Activated naive CD8-positive, alpha-beta T cell treated with anti-CD3 and anti-CD28 coated beads, Interleukin-2, amount 50 U/mL, for 24 hours (primary cell): ENCODE measurements around the gene HYI.
"Not testable (repeated sequence)": the region's sequence is repeated elsewhere in the genome, so short reads cannot be mapped to it uniquely, and the experiment has no call there.

Experiments
- ATAC-seq: fragments of 150-1000 bp; cut with Tn5 transposase; one replicate; pipeline ENCODE4 v1.10.0; 2021
- DNase-seq: peaks from one replicate; pipeline ENCODE4 v3.0.0; 2021
- H3K27ac Mint-ChIP-seq: one replicate; pipeline ENCODE4 v1.8.0; 2021; ENCODE audit warnings: mild to moderate bottlenecking, mixed read lengths
- H3K27me3 Mint-ChIP-seq: one replicate; pipeline ENCODE4 v1.8.0; 2021; ENCODE audit warnings: mixed read lengths
- H3K36me3 Mint-ChIP-seq: one replicate; pipeline ENCODE4 v1.8.0; 2021; ENCODE audit warnings: low read depth, mixed read lengths
- H3K4me1 Mint-ChIP-seq: one replicate; pipeline ENCODE4 v1.8.0; 2021; ENCODE audit warnings: mixed read lengths
- H3K4me3 Mint-ChIP-seq: one replicate; pipeline ENCODE4 v1.8.0; 2021; ENCODE audit warnings: mild to moderate bottlenecking, moderate library complexity, mixed read lengths
- H3K9me3 Mint-ChIP-seq: one replicate; pipeline ENCODE4 v1.8.0; 2021; ENCODE audit warnings: mixed read lengths

HYI gene

GRCh38 chr1:43418858-43419257, 34.9 kb downstream of the HYI start:
- H3K27ac Mint-ChIP-seq, result no peak overlapping the region
- H3K27me3 Mint-ChIP-seq, result no peaks in the 10 kb centered on the region
- H3K9me3 Mint-ChIP-seq, result no peaks in the 10 kb centered on the region
- ATAC-seq, result no peak
- H3K4me3 Mint-ChIP-seq, result no peak overlapping the region
- peaks cover 17% of the 10 kb centered on the region for H3K36me3 Mint-ChIP-seq
- no peaks in the 10 kb centered on the region for H3K4me1 Mint-ChIP-seq
- DNase-seq, result no peak

GRCh38 chr1:43415901-43416300, 37.8 kb downstream of the HYI start:
- Mint-ChIP-seq H3K4me3 (no peak overlapping the region), H3K27me3 (no peaks in the 10 kb centered on the region), H3K36me3 (peaks cover 15% of the 10 kb centered on the region), H3K9me3 (no peaks in the 10 kb centered on the region), H3K4me1 (no peaks in the 10 kb centered on the region), H3K27ac (no peak overlapping the region)
- DNase-seq, result no peak
- no peak for ATAC-seq

GRCh38 chr1:43414634-43415223, 39.0 kb downstream of the HYI start:
- peak; percentile 94 for ATAC-seq
- DNase-seq, result peak; percentile 60
- H3K36me3 Mint-ChIP-seq, result peaks cover 19% of the 10 kb centered on the region
- H3K4me1 Mint-ChIP-seq, result no peaks in the 10 kb centered on the region
- no peaks in the 10 kb centered on the region for H3K27me3 Mint-ChIP-seq
- no peaks in the 10 kb centered on the region for H3K9me3 Mint-ChIP-seq
- peak overlapping the region; percentile 4 for H3K27ac Mint-ChIP-seq
- H3K4me3 Mint-ChIP-seq, result no peak overlapping the region

GRCh38 chr1:43413426-43413825, 40.3 kb downstream of the HYI start:
- not testable (repeated sequence) for H3K27ac Mint-ChIP-seq

DNA sequence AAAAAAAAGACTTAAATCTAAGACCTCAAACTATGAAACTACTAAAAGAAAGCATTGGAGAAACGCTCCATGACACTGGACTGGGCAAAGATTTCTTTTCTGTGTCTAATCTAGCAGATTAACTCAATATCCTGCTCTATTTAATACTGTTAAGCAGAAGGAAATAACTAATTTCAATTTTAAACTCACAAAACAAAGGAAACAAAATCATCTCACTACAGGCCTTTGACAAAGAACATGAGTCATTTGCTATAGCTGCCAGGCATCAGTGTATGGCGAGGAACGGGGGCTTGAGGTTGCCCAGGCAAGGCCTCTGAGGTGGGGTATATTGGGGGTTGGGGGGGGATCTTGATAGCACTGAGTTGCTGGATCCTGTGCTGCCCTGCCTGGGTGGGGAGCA, 43.2 kb downstream of the HYI start:
- Mint-ChIP-seq H3K4me1 (no peaks in the 10 kb centered on the region), H3K36me3 (peaks cover 37% of the 10 kb centered on the region), H3K27me3 (no peaks in the 10 kb centered on the region), H3K27ac (no peak overlapping the region), H3K9me3 (no peaks in the 10 kb centered on the region), H3K4me3 (no peak overlapping the region)
- no peak for DNase-seq
- ATAC-seq, result no peak

More at GRCh38 chr1:43413426-43413825, 40.3 kb downstream of the HYI start:
- not testable (repeated sequence) for H3K9me3 Mint-ChIP-seq, ATAC-seq, H3K4me3 Mint-ChIP-seq, DNase-seq, H3K27me3 Mint-ChIP-seq, H3K4me1 Mint-ChIP-seq
- peaks cover 29% of the 10 kb centered on the region for H3K36me3 Mint-ChIP-seq

GRCh38 chr1:43405876-43406234, 47.9 kb downstream of the HYI start:
- no peaks in the 10 kb centered on the region for H3K9me3 Mint-ChIP-seq
- DNase-seq (no peak), ATAC-seq (no peak)
- H3K36me3 Mint-ChIP-seq, result peaks cover 37% of the 10 kb centered on the region
- H3K27ac Mint-ChIP-seq, result no peak overlapping the region
- H3K4me3 Mint-ChIP-seq, result no peak overlapping the region
- H3K27me3 Mint-ChIP-seq, result no peaks in the 10 kb centered on the region
- peaks cover 2% of the 10 kb centered on the region for H3K4me1 Mint-ChIP-seq

GRCh38 chr1:43405219-43405875, 48.4 kb downstream of the HYI start:
- ATAC-seq (no peak), DNase-seq (no peak)
- Mint-ChIP-seq H3K27me3 (no peaks in the 10 kb centered on the region), H3K4me1 (peaks cover 2% of the 10 kb centered on the region), H3K4me3 (no peak overlapping the region), H3K27ac (no peak overlapping the region), H3K36me3 (peaks cover 35% of the 10 kb centered on the region), H3K9me3 (no peaks in the 10 kb centered on the region)

DNA sequence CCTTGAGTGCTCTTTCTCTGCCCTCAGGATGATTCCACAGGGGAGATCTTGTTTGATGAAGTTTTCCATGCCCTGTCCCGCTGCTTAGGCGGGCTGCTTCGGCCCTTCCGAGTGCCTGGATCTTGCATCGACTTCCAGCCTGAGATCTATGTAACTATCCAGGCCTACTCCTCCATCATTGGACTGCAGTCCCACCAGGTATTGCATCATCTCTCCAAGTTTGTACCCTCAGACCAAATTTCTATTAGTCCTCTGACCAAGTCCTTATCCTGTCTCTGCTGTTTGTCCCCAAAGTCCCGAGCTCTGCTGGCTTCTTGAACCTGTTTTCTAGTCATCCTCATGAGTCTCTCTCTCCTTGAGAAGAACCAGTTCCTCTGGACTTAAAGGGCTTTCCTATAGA, 49.4 kb downstream of the HYI start:
- Mint-ChIP-seq H3K4me3 (no peak overlapping the region), H3K9me3 (no peaks in the 10 kb centered on the region), H3K36me3 (peaks cover 29% of the 10 kb centered on the region), H3K27ac (no peak overlapping the region), H3K27me3 (no peaks in the 10 kb centered on the region), H3K4me1 (peaks cover 2% of the 10 kb centered on the region)
- ATAC-seq (no peak), DNase-seq (no peak)

DNA sequence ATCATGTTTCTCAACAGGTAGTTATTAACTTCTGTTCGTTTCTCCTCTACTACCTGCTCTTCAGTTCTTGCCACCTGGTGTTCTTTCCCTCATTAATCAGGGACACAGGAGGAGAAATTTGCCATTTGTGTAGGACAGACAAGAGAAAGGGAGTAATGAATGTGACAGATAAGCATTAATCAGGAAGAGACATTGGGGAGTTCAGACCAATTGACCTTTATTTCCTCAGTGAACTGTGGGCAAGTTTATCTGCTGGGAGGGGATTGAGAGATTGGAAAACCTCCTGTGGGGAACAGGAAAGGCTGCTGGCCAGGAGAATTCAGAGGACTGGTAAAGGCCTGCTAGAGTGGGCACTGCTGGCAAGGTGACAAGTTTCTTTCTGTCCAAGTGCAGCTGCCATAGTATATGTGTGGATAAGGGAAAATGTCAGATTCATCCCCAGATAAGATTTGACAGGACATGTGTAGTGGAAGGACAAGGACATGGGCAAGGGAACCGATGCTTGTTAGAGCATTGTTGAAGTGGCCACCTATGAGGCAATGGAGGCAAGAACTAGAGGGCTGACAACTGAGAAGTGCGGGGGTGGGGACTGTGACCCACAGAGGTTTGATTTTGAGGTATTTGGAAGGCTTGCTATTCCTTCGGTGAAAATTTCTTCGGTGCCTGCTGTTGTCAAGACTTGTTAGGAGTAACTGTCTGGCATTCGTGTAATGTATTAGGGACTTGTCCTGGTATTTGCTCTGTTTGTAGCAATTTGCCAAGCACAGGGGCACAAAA, 51.5 kb downstream of the HYI start:
- no peak for DNase-seq
- Mint-ChIP-seq H3K27ac (no peak overlapping the region), H3K9me3 (no peaks in the 10 kb centered on the region), H3K4me1 (peaks cover 2% of the 10 kb centered on the region), H3K36me3 (peaks cover 23% of the 10 kb centered on the region), H3K4me3 (no peak overlapping the region), H3K27me3 (no peaks in the 10 kb centered on the region)
- no peak for ATAC-seq
